GM18873 (cell line): Measurements from ENCODE around the gene STEAP2.
A peak's percentile ranks its signal among the peaks of the same experiment; 100 is the strongest.
"Not testable (repeated sequence)": the region's sequence is repeated elsewhere in the genome, so short reads cannot be mapped to it uniquely, and the experiment has no call there.

Experiments used
- ATAC-seq: cut with Tn5 transposase; IDR thresholded peaks from one replicate; pipeline ENCODE4 v1.9.1; 2021; ENCODE audit warnings: mild to moderate bottlenecking, moderate library complexity, moderate number of reproducible peaks; ENCODE audit not compliant: unreplicated experiment, low FRiP score

STEAP2 gene

DNA sequence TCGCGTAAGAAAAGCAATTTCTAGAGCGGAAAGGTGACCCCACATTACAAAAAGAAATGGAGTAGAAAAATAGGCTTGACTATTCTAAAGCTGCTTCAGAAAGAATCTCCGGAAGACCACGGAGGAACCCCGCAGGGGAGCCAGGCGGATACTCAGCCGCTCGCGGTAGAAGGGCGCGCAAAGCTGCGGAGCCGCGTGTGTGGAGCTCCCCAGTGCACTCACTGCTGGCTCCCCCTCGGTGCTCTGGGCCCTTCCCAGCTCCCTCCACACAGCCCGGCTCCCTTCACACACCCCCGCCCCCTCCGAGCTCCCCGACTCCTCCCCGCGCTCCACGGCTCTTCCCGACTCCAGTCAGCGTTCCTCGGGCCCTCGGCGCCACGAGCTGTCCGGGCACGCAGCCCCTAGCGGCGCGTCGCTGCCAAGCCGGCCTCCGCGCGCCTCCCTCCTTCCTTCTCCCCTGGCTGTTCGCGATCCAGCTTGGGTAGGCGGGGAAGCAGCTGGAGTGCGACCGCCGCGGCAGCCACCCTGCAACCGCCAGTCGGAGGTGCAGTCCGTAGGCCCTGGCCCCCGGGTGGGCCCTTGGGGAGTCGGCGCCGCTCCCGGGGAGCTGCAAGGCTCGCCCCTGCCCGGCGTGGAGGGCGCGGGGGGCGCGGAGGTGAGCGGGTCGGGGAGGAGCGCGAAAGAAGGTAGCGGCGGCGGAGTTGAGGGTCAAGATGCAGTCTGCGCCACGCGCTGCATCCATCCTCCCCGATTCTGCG is at the start of gene STEAP2:
Gene STEAP2, plus strand, starts transcription at position 350 of the 758 bp plus-strand sequence. CDS start 13,343 bp downstream, outside the sequence.
- no peak for ATAC-seq

DNA sequence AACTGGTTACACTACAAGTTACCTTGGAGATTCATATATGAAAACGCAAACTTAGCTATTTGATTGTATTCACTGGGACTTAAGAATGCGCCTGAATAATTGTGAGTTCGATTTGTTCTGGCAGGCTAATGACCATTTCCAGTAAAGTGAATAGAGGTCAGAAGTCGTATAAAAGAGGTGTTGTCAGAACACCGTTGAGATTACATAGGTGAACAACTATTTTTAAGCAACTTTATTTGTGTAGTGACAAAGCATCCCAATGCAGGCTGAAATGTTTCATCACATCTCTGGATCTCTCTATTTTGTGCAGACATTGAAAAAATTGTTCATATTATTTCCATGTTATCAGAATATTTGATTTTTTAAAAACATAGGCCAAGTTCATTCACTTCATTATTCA is 48.0 kb upstream of the STEAP2 start:
- ATAC-seq, result no peak

DNA sequence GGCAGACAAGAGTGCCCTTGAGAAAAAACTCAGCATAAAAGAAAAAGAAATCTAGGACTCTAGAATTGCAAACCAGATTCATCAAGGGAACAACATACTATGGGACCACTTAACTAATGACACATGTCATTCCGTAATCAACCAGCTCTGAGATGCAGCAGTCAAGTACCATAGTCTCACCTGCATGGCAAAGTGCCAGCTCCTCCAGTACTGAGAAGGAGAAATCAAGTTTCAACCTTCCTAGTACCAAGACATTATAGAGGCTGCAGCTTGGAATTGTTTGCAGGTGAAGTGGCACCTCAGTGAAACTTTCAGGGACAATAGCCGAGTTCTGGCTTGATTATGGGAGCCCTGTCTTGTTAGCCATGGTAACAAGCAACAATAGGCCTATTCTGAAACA is 45.8 kb upstream of the STEAP2 start:
- ATAC-seq, result no peak

DNA sequence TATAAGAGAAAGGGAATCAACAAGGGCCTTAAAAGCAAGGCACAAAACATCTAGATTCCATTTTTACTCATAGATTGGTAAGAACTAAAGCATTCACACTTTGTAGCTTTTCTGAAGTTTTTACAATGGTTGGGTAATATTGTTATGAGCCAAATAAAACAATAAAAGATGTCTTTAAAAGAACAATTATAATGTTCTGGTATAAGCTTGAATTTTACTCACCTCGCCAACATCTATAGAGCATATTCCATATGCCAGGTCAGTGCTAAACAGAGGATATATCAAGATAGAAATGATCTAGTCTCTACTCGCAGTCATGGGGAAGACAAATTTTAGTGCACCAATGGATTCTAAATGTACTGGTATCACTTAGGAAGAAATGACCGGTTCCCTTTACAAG is 45.4 kb upstream of the STEAP2 start:
- no peak for ATAC-seq

DNA sequence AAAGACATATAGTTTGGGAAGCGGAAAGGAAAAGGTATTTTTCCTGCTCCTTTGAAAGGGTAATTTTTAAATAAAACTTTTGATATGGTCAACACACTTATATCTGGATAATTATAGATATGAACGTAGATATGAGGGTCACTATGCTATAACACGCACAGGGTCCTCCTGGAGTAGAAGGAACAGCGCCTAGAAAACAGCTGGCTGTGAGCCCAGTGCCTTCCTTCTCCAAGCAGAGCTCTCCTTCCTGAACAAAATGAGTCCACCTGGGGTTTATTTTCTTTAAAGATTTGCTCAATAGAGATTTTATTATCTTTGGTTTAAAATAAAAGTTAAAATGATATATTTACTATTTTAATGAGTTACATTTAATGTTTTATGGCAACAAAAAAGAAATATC is 44.2 kb upstream of the STEAP2 start:
- ATAC-seq, result no peak

DNA sequence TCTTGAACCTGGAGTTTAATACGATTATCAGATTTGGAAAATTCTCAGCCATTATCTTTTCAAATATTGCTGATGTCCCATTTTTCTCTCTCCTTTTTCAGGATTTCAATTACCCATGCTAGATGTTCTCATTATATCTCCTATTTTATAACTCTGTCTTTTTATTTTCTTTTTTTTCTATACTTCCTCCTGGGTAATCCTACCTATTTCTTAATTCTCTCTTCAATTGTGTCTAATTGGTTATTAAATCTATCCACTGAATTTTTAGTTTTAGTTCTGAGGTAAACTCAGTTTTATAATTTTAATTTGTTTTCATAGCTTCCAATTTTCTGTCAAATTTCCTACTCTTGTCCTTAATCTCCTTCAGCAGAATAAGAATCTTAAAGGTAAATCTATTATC is 41.6 kb upstream of the STEAP2 start:
- no peak for ATAC-seq

DNA sequence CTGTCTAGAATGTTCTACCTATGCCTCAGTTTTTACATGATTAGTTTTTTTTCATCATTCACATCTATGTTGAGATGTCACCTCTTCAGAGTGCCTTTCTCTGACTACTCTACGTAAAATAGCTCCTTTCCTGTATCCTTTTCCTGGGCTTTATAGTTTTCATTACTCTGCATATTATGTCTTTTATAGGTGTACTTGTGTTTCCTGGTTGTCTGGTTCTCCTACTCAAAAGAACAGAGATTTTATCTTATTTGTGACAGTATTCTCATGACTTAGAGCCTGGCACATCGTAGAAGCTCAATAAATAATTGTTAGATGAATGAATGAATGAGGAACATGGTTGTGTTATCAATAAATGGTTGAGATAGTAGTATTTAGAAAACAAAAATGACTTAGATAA is 39.4 kb upstream of the STEAP2 start:
- no peak for ATAC-seq

DNA sequence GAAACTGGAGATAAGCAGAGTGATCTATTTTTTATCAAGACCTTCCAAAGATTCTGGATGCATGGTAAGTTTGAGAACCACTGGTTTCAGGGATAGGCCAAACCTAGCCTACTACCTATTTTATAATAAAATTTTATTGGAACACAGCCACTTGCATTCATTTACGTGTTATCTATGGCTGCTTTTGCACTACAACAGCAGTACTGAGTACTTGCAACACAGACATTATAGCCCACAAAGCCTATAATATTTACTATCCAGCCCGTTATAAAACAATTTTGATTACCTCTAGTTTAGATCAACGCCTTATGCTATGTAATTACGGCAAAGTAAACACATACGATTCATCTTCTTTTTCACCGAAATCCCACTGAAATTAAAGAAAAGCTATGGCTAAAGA is 38.9 kb upstream of the STEAP2 start:
- no peak for ATAC-seq

DNA sequence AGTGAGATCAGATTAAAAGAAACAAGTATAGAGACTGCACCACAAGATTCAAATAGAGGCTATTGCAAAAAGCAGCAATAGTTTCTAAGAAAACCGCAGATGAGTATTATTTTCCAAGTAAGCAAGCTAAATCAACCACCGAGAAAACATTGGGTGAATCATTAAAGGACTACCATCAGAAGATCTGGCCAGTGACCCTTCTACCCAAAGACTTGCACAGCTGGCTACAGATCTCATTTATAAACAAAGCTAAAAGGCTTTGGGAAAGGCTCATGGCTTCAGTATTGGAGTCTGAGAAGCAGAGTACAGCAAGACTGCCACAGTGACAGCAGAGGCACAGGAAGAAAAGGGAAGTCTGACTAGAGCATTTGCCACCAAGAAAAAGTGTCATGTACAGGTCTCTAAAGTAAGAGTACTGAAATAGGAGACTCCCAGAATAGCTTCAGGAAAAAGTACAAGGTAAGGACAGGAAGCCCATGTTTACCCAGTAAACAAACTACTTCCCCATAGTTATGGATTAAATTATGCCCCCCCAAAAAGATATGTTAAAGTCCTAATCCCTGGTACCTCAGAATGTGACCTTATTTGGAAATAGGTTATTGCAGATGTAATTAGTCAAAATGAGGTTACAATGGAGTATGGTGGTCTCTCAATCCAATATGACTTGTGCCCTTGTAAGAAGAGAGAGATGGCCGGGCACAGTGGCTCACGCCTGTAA is 38.3 kb upstream of the STEAP2 start:
- ATAC-seq, result peak; percentile 95

DNA sequence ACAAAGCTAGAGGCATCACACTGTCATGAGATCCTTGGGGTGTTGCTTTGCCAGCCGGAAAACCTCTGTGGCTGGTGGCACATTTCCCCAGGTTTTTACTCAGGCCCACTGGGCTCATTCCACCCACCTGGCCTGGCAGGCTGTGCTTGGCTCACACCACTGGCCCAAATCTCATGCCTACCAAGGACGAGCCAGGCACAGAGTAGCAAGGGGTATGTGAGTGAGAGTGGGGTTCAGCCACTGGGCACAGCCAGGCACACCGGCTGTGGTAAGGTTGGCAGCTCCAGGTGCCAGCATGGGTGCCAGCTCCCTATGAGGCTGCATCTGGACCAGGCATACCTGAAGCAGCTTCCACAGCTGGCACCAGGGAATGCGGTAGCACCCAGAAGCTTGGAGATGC is 35.9 kb upstream of the STEAP2 start:
- no peak for ATAC-seq

DNA sequence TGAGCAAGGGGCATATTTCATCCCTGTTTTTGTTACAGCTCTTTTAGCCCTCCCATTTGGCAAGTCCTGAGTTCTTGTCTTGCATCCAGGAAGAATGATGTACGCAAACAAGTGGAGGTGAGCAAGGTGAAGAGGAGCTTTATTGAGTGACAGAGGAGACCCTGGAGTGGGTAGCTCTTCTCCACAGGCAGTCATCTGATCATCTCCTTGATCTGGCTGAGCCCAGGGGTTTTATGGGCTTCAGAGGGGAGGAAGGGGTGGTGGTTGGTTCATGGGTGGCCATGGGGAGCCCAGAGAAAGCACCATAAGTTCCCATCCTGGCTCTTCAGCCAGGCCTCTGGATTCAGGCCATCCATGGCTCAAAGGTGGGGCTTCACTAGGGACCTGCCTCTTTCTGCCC is 35.3 kb upstream of the STEAP2 start:
- ATAC-seq, result no peak

DNA sequence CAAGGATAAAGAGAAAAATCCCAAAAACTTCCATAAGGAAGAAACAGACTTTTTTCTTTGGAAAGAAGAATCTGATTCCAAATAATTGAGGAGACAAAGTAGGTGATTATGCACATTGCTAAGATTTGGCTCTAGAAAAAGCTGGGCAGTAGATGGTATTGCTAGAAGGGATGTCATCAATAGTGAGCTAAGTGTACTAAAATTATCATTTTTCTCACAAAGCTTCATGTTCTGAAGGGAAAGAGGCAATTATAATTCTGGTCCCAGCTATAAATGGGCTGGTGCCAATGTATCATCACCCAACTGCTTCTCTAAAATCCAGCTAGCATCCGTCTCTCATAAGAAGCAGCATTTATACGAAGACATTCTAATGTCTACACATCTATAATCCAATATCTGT is 33.4 kb upstream of the STEAP2 start:
- ATAC-seq, result no peak

DNA sequence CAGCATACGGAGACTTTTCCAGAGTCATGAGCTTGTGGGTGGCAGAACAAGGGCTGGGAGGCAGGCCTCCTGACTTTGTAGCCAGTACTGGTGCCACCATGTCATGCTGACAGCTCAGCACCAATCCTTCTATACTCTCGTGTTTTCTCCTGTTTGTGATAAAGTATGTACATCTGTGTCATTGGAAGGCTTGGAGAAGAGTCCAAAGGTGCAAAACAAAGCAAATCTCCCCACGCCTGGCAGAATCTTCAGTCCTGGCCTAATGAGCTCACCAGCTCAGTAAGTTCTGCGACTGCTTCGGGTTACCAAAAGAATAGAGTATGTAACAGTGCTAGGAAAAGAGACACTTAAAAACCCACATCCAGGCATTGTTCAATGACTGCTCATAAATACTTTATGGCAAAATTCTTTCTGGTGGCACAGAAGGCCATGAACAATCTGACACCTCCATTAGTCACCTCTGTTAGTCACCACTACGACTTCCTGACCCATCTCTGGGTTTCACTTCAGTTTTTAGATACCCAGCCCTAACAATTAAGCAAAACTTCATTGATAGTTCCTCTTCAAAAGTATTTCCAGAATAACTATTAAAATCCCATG is 32.8 kb upstream of the STEAP2 start:
- ATAC-seq, result peak; percentile 94

DNA sequence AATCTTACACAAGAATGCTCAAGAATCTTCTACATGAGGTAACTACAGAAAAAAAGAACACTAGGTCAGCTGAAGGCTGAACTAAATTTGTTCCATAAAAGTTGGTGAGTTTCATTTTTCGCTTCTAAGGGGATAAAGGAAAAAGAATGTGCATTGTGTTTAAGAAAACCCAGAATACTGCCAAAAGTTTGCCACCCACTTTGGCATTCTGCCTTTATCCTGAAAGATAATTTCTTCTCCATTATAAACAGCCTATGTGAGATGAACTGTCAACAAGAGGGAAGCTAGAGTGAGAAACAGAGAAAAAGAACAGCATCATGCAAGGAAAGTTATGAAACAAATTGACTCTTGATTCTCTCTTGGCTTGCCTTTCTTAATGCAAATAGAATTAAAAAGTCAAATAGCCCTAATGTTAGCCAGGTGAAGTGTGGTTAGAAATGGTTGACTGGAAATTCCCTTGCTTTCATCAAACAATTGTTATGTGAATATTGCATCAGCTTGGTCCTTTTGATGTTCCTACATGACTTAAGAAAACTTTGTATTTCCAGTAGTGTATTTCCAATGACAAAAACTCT is 31.4 kb upstream of the STEAP2 start:
- ATAC-seq, result no peak

DNA sequence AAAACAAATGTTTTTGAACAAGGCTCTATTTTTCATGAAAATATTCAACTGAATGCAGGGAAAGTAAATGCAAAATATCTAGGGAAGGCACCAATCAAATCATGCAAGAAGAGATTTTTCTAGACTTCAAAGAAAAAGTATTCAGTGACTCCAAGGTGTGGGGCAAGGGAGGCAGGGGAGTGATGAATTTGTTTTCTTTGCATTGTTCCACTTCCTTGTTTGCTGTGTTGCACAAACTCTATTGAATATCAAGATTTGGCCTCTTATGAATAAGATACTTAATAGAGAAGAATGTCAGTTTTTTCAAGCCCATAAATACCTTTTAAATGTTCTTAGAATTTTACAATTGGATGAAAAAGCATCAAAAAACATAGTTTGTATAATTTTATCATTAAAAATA is 30.9 kb upstream of the STEAP2 start:
- no peak for ATAC-seq

DNA sequence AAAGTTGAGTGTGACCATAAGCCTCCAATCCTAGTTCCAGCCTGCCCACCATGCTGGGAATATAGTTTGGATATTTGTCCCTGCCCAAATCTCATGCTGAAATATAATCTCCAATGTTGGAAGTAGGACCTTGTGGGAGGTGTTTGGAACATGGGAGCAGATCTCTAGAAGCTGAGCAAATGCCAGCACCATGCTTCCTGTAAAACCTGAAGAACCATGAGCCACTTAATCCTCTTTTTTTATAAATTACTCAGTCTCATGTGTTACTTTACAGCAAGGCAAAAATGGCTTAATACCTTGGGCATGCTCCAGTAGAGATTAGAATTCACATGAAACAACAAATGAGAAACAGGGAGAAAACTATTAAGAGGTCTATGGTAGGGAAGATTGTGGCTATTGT is 30.1 kb upstream of the STEAP2 start:
- ATAC-seq, result no peak

DNA sequence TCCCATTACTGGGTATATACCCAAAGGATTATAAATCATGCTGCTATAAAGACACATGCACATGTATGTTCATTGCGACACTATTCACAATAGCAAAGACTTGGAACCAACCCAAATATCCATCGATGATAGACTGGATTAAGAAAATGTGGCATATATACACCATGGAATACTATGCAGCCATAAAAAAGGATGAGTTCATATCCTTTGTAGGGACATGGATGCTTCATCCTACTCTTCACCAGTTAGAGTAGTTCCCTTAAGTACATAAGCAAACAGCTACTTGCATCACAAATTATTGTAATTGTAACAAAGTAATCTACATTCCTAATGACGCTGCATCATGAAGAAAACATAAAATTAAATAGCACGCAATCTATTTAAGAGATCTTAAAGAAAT is 25.2 kb upstream of the STEAP2 start:
- not testable (repeated sequence) for ATAC-seq

DNA sequence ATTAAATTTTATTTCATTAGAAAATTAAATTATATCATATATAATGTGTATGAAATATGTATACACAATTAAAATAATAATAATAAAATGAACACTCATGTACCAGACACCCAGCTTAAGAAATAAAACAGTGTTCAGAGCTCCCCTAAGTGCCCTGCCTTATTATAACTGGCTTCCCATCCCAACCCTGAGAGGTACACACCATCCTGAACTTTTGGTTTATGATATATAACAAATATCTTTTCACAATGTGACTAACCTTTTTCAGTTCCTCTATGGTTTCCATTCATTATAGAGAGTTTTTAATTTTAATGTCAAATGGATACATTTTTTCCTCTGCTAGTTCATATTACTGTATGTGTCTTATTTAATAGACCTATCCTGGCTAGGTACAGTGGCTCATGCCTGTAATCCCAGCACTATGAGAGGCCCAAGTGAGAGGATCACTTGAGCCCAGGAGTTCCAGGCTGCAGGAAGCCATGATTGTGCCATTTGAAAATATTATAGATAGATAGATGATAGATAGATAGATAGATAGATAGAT is 24.0 kb upstream of the STEAP2 start:
- ATAC-seq, result no peak

DNA sequence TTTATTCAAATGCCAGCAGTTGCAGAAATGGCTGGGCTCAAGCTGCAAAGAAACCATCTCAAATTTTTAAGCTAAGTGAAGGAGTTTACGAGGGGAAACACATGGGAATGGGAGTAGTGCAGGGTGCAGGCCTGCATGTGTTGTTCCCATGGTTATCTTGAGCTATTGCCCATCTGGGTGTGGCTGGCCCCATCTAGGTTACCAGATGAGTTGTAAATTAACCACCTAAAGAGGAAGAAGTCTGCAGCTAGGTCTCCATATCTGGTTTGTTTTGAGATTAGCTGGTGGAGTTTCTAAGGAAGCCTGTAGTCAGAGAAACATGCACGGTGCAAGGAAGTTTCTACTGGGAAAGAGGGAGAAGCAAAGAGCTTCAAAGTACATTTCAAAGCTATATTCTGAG is 23.3 kb upstream of the STEAP2 start:
- ATAC-seq, result peak; percentile 83

DNA sequence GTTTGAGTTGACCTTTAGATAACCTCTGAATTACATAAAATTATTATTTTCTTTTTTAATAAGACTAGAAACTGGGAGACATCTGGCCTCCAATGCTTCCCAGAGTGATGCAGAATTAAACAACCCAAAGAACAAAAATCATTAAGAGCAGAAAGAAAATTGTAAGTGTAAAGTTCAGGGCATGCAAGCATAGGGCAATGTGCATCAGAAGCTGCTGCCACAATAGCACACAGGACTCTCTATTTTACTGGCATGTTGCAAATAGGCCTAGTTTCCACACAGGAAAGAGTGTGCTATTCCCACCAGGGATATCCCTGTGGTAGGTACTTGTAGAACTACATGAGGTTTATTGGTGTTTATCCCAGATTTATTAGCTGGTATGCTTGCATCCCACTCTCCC is 20.5 kb upstream of the STEAP2 start:
- ATAC-seq, result no peak

DNA sequence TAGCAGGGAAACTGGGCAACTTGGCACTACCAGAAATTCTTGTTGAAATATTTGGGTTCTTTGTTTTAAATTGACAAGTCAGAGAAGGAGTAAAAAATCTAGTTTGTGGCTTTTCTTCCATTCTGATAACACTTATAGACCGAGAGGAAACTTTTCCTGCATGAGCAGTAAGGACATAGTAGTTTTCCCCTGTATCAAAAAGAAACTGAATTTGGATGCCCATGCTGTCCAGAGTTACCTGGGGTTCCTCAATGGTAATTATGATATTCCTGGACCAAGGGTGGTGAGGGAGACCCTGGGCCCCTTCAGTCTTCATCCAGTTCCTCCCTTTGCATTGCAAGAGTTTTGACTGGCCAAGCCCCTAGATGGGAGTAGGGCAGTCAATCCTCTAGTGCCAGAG is 19.9 kb upstream of the STEAP2 start:
- no peak for ATAC-seq
